RKO (cell line): Measurements from ENCODE around the gene PGC.

ENCODE experiments used
- DNase-seq: peaks from one replicate; pipeline ENCODE4 v3.0.0-alpha.2; 2016; ENCODE audit warnings: low spot score

PGC gene

GRCh38 chr6:41697861-41698781 lies 49.1 kb downstream of the PGC start:
- no peak for DNase-seq

GRCh38 chr6:41696788-41697187 lies 50.4 kb downstream of the PGC start:
- no peak for DNase-seq

GRCh38 chr6:41695825-41696224 lies 51.4 kb downstream of the PGC start:
- no peak for DNase-seq

GRCh38 chr6:41694815-41695526 lies 52.2 kb downstream of the PGC start:
- DNase-seq = no peak

GRCh38 chr6:41693281-41694240 lies 53.6 kb downstream of the PGC start:
- DNase-seq = no peak

GRCh38 chr6:41692730-41693129 lies 54.5 kb downstream of the PGC start:
- DNase-seq = no peak

- DNase-seq = no peak
Observed at GRCh38 chr6:41692080-41692675, 55.0 kb downstream of the PGC start.

- no peak for DNase-seq
Observed at GRCh38 chr6:41691426-41692079, 55.6 kb downstream of the PGC start.

GRCh38 chr6:41690541-41691330 lies 56.5 kb downstream of the PGC start:
- no peak for DNase-seq

- no peak for DNase-seq
Observed at GRCh38 chr6:41689171-41690008, 57.8 kb downstream of the PGC start.

GRCh38 chr6:41688256-41688965 lies 58.8 kb downstream of the PGC start:
- DNase-seq = no peak

GRCh38 chr6:41687501-41688175 lies 59.6 kb downstream of the PGC start:
- no peak for DNase-seq
